BE2C (cell line): ENCODE measurements around the gene KCTD1.

Experiments used
- DNase-seq: peaks from one replicate; pipeline ENCODE4 v3.0.0-alpha.2; 2020
- H3K27me3 ChIP-seq: fragments of 250-450 bp; sonication (Bioruptor Pico); 2 replicates; pipeline ENCODE4 v1.5.1; 2020; ENCODE audit warnings: mild to moderate bottlenecking
- H3K36me3 ChIP-seq: fragments of 250-450 bp; sonication (Bioruptor Pico); 2 replicates; pipeline ENCODE4 v1.5.1; 2020; ENCODE audit warnings: mild to moderate bottlenecking
- H3K4me1 ChIP-seq: fragments of 250-450 bp; sonication (Bioruptor Pico); 2 replicates; pipeline ENCODE4 v1.5.1; 2020
- H3K4me3 ChIP-seq: 2 replicates; pipeline ENCODE4 v1.5.1; 2011; ENCODE audit warnings: low read depth, low read length
- H3K9me3 ChIP-seq: fragments of 250-450 bp; sonication (Bioruptor Pico); 2 replicates; pipeline ENCODE4 v1.5.1; 2020
- CTCF ChIP-seq: IDR thresholded peaks from 2 replicates; pipeline ENCODE4 v1.5.1; 2012; ENCODE audit warnings: mild to moderate bottlenecking, low read depth, low read length

The KCTD1 gene

GRCh38 chr18:26493021-26493420 lies 55.3 kb downstream of the KCTD1 start:
- no peak for DNase-seq
- TF ChIP-seq CTCF: no peak
- H3K27me3 ChIP-seq: no peaks in the 10 kb centered on the region
- H3K4me3 ChIP-seq: no peak overlapping the region
- no peaks in the 10 kb centered on the region for H3K4me1 ChIP-seq
- no peaks in the 10 kb centered on the region for H3K36me3 ChIP-seq
- no peaks in the 10 kb centered on the region for H3K9me3 ChIP-seq

- no peak for DNase-seq
- no peak overlapping the region for H3K4me3 ChIP-seq
- no peaks in the 10 kb centered on the region for H3K27me3 ChIP-seq
- TF ChIP-seq CTCF: no peak
- no peaks in the 10 kb centered on the region for H3K4me1 ChIP-seq
- H3K36me3 ChIP-seq: no peaks in the 10 kb centered on the region
- no peaks in the 10 kb centered on the region for H3K9me3 ChIP-seq
Observed at GRCh38 chr18:26491194-26491816, 57.0 kb downstream of the KCTD1 start.

- no peaks in the 10 kb centered on the region for H3K36me3 ChIP-seq
- no peak overlapping the region for H3K4me3 ChIP-seq
- no peaks in the 10 kb centered on the region for H3K4me1 ChIP-seq
- no peak for TF ChIP-seq CTCF
- no peaks in the 10 kb centered on the region for H3K27me3 ChIP-seq
- no peak for DNase-seq
- H3K9me3 ChIP-seq: no peaks in the 10 kb centered on the region
Observed at GRCh38 chr18:26489881-26490280, 58.5 kb downstream of the KCTD1 start.

GRCh38 chr18:26489191-26489590 lies 59.2 kb downstream of the KCTD1 start:
- no peak for TF ChIP-seq CTCF
- no peak for DNase-seq
- H3K27me3 ChIP-seq: no peaks in the 10 kb centered on the region
- H3K4me1 ChIP-seq: no peaks in the 10 kb centered on the region
- H3K9me3 ChIP-seq: no peaks in the 10 kb centered on the region
- no peak overlapping the region for H3K4me3 ChIP-seq
- no peaks in the 10 kb centered on the region for H3K36me3 ChIP-seq

- no peak for TF ChIP-seq CTCF
- H3K27me3 ChIP-seq: no peaks in the 10 kb centered on the region
- H3K4me1 ChIP-seq: no peaks in the 10 kb centered on the region
- no peak for DNase-seq
- H3K36me3 ChIP-seq: no peaks in the 10 kb centered on the region
- H3K4me3 ChIP-seq: no peak overlapping the region
- H3K9me3 ChIP-seq: no peaks in the 10 kb centered on the region
Observed at GRCh38 chr18:26488417-26489009, 59.8 kb downstream of the KCTD1 start.

GRCh38 chr18:26487437-26487836 lies 60.9 kb downstream of the KCTD1 start:
- Histone ChIP-seq H3K4me3 (no peak overlapping the region), H3K27me3 (no peaks in the 10 kb centered on the region), H3K4me1 (no peaks in the 10 kb centered on the region), H3K36me3 (no peaks in the 10 kb centered on the region), H3K9me3 (no peaks in the 10 kb centered on the region)
- no peak for TF ChIP-seq CTCF
- DNase-seq: no peak
